ENCODE measurements around the gene ATG9A. TPM values are rescaled to one million over a fixed set of nuclear protein-coding genes. Genes with fewer than 3 reads are reported as not detected.

The ATG9A gene
- total and polyA plus RNA-seq, 2 donors (not counting 3 experiments of a cell fraction or from before 2014, with no cell fraction given) = 65.5 to 95.0 TPM

GRCh38 chr2:219234331-219234730 lies 4.9 kb upstream of the ATG9A start:
- Histone ChIP-seq H3K9me3 (replicated peaks; ENCODE audit: control insufficient read depth, insufficient read depth, low read length) (no peaks in the 10 kb centered on the region), H3K79me2 (ENCODE audit: control insufficient read depth, insufficient read depth, low read length) (peaks cover 2% of the 10 kb centered on the region), H3K4me2 (ENCODE audit: insufficient read depth, low read length) (no peak overlapping the region), H3K4me3 (replicated peaks in 1 of 3; ENCODE audit: insufficient read depth in 1 of 3, low read depth in 1 of 3, low read length in 3 of 3) (no peak overlapping the region), H2AFZ (ENCODE audit: low read depth, low read length) (no peak overlapping the region), H3K27ac (ENCODE audit: insufficient read depth, low read depth, low read length) (no peak overlapping the region), H3K36me3 (ENCODE audit: control insufficient read depth in 2 of 2, extremely low read depth in 1 of 2, insufficient read depth in 2 of 2, low read length in 2 of 2) (peaks cover 2 to 35% of the 10 kb centered on the region in 2 experiments), H3K9me1 (replicated peaks; ENCODE audit: control insufficient read depth, extremely low read depth, insufficient read depth, low read length) (no peaks in the 10 kb centered on the region), H4K20me1 (replicated peaks; ENCODE audit: control insufficient read depth, extremely low read depth, insufficient read depth, low read length) (no peaks in the 10 kb centered on the region), H3K4me1 (ENCODE audit: control insufficient read depth, extremely low read depth, insufficient read depth, low read length) (peaks cover 6% of the 10 kb centered on the region), H3K27me3 (ENCODE audit: control insufficient read depth in 2 of 2, insufficient read depth in 2 of 2, low read length in 2 of 2) (no peaks in the 10 kb centered on the region), H3K9ac (replicated peaks; ENCODE audit: extremely low read depth, insufficient read depth, low read length) (no peak overlapping the region)
- intact Hi-C loops (cut with micrococcal nuclease) = no loop called here
- no peak for DNase-seq (ENCODE audit: low read depth, low spot score)
- TF ChIP-seq EZH2 (IDR thresholded peaks at IDR 0.05; ENCODE audit: borderline replicate concordance, low read depth, low read length, severe bottlenecking) (no peak), POLR2AphosphoS5 (IDR thresholded peaks at IDR 0.05; ENCODE audit: insufficient read depth, low read depth, low read length) (no peak), MAX (IDR thresholded peaks at IDR 0.05; ENCODE audit: insufficient read depth, insufficient read length) (no peak), FOS (IDR thresholded peaks at IDR 0.05; ENCODE audit: borderline replicate concordance, insufficient read depth, low read length) (no peak)
- dilution Hi-C loops (cut with MboI; ENCODE audit: extremely low pct_ligation_motif_present, low sequenced_read_pairs) = no loop called here
- no peak for FAIRE-seq
- BruUV-seq (replicated peaks) = no TSS peak
- CTCF ChIA-PET = interaction anchor here (1.0 kb wide), 1 partner anchor 61 kb away, joined by 4 read pairs; no protein-coding TSS in a partner anchor
- POLR2A ChIA-PET = no interaction called here

DNA sequence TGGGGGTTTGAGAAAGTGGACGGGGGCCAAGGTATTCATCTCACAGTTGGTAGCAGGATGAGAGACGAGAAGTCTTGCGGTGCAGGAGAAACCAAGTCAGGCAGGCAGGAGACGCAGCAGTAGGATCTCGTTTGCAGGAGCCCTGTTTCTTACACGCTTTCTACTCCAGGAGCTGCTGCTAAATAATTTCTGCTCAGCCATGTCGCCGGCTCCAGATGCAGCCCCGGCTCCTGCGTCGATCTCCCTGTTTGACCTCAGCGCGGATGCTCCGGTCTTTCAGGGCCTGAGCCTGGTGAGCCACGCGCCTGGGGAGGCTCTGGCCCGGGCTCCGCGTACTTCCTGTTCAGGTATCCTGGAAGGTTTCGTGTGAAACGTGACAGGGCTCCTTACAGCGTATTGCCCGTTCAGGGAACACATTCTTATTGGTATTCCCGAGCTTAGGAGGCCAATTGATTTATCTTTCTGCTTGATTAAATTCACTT lies 664 bp upstream of the ATG9A start:
- Histone ChIP-seq H3K27me3 (ENCODE audit: control insufficient read depth in 2 of 2, insufficient read depth in 2 of 2, low read length in 2 of 2) (no peaks in the 10 kb centered on the region), H3K4me1 (ENCODE audit: control insufficient read depth, extremely low read depth, insufficient read depth, low read length) (peaks cover 15% of the 10 kb centered on the region), H3K79me2 (ENCODE audit: control insufficient read depth, insufficient read depth, low read length) (peaks cover 20% of the 10 kb centered on the region), H3K9me1 (replicated peaks; ENCODE audit: control insufficient read depth, extremely low read depth, insufficient read depth, low read length) (no peaks in the 10 kb centered on the region), H4K20me1 (replicated peaks; ENCODE audit: control insufficient read depth, extremely low read depth, insufficient read depth, low read length) (no peaks in the 10 kb centered on the region), H3K9ac (replicated peaks; ENCODE audit: extremely low read depth, insufficient read depth, low read length) (peak overlapping the region; percentile 66), H3K4me3 (replicated peaks in 1 of 3; ENCODE audit: insufficient read depth in 1 of 3, low read depth in 1 of 3, low read length in 3 of 3) (peak overlapping the region; percentile 70 to 76 (median 70)), H3K36me3 (ENCODE audit: control insufficient read depth in 2 of 2, extremely low read depth in 1 of 2, insufficient read depth in 2 of 2, low read length in 2 of 2) (peaks cover 0 to 23% of the 10 kb centered on the region in 2 experiments), H3K27ac (ENCODE audit: insufficient read depth, low read depth, low read length) (peak overlapping the region; percentile 49), H2AFZ (ENCODE audit: low read depth, low read length) (peak overlapping the region; percentile 37), H3K4me2 (ENCODE audit: insufficient read depth, low read length) (peak overlapping the region; percentile 68), H3K9me3 (replicated peaks; ENCODE audit: control insufficient read depth, insufficient read depth, low read length) (no peaks in the 10 kb centered on the region)
- intact Hi-C loops (cut with micrococcal nuclease) = no loop called here
- CTCF ChIA-PET = interaction anchor here (0.6 to 1.9 kb wide), 11 partner anchors 9 to 216 kb away, joined by 3 to 19 read pairs (median 5); partner anchors contain the start of genes ABCB6, DNAJB2, GLB1L and SLC23A3
- no peak for DNase-seq (ENCODE audit: low read depth, low spot score)
- TF ChIP-seq POLR2A (IDR thresholded peaks at IDR 0.05; ENCODE audit: low read depth, low read length) (no peak), MAX (IDR thresholded peaks at IDR 0.05; ENCODE audit: insufficient read depth, insufficient read length) (no peak), EZH2 (IDR thresholded peaks at IDR 0.05; ENCODE audit: borderline replicate concordance, low read depth, low read length, severe bottlenecking) (no peak), GATA2 (IDR thresholded peaks at IDR 0.05; ENCODE audit: insufficient read depth, insufficient read length, low read depth, low read length) (no peak), MYC (IDR thresholded peaks at IDR 0.05; ENCODE audit: low read depth, low read length) (no peak), POLR2AphosphoS5 (IDR thresholded peaks at IDR 0.05; ENCODE audit: insufficient read depth, low read depth, low read length) (no peak), FOS (IDR thresholded peaks at IDR 0.05; ENCODE audit: borderline replicate concordance, insufficient read depth, low read length) (no peak), JUN (IDR thresholded peaks at IDR 0.05; ENCODE audit: borderline replicate concordance, insufficient read depth, insufficient read length, low read depth) (no peak)
- TF ChIP-seq, protein P1, sequence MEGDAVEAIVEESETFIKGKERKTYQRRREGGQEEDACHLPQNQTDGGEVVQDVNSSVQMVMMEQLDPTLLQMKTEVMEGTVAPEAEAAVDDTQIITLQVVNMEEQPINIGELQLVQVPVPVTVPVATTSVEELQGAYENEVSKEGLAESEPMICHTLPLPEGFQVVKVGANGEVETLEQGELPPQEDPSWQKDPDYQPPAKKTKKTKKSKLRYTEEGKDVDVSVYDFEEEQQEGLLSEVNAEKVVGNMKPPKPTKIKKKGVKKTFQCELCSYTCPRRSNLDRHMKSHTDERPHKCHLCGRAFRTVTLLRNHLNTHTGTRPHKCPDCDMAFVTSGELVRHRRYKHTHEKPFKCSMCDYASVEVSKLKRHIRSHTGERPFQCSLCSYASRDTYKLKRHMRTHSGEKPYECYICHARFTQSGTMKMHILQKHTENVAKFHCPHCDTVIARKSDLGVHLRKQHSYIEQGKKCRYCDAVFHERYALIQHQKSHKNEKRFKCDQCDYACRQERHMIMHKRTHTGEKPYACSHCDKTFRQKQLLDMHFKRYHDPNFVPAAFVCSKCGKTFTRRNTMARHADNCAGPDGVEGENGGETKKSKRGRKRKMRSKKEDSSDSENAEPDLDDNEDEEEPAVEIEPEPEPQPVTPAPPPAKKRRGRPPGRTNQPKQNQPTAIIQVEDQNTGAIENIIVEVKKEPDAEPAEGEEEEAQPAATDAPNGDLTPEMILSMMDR (IDR thresholded peaks at IDR 0.05; ENCODE audit: extremely low read depth in 1 of 2, insufficient read depth in 1 of 2, low read depth in 1 of 2, low read length in 2 of 2) = no peak
- BruUV-seq (replicated peaks) = TSS peak; percentile 62
- dilution Hi-C loops (cut with MboI; ENCODE audit: extremely low pct_ligation_motif_present, low sequenced_read_pairs) = no loop called here
- POLR2A ChIA-PET = interaction anchor here (1.5 to 1.9 kb wide), 3 partner anchors 12 to 54 kb away, joined by 5 to 7 read pairs (median 6); partner anchors contain the start of gene CNPPD1
- peak; percentile 46 for FAIRE-seq

Measured in endothelial cell of umbilical vein (primary cell).